H1 (cell line): ENCODE results near the gene ZNF683. TPM values are rescaled to one million over a fixed set of nuclear protein-coding genes. Genes with fewer than 3 reads are reported as not detected.

Source experiments
- CTCF ChIA-PET: fragments of 300-600 bp; sonication (Branson Sonifier 250); formaldehyde crosslinking; loops from one replicate; lab custom pipeline; 2021; ENCODE audit not compliant: partially characterized antibody; lab: Charles Lee
- POLR2A ChIA-PET: fragments of 300-600 bp; sonication (Branson Sonifier 250); formaldehyde crosslinking; loops from one replicate; lab custom pipeline; 2021; ENCODE audit warnings: inconsistent platforms; ENCODE audit not compliant: partially characterized antibody; lab: Charles Lee
- DNase-seq, 2 experiments: peaks; one replicate each; pipeline versions ENCODE4 v3.0.0 to v3.0.0-alpha.2; 2010 to 2022; ENCODE audit warnings: low spot score in 2 of 2, low read depth in 1 of 2, mixed read lengths in 1 of 2
- FAIRE-seq: peaks from 2 replicates; lab custom pipeline; 2011; peaks lifted over from hg19 to GRCh38; lab: Jason Lieb, UNC
- H2AFZ ChIP-seq: 2 replicates; pipeline ENCODE4 v1.8.1; 2012; ENCODE audit warnings: low read length, inconsistent platforms
- H2AK5ac ChIP-seq: 2 replicates; pipeline ENCODE4 v1.6.1; 2013; ENCODE audit warnings: low read depth, low read length
- H2BK120ac ChIP-seq: replicated peaks from 2 replicates; pipeline ENCODE3; 2013; ENCODE audit warnings: low read depth, low read length, inconsistent platforms
- H2BK12ac ChIP-seq: 2 replicates; pipeline ENCODE4 v1.6.1; 2013; ENCODE audit warnings: low read depth, low read length
- H2BK15ac ChIP-seq: 2 replicates; pipeline ENCODE4 v1.6.1; 2013; ENCODE audit warnings: low read length
- H2BK20ac ChIP-seq: 2 replicates; pipeline ENCODE4 v1.6.1; 2013; ENCODE audit warnings: low read length
- H2BK5ac ChIP-seq: 2 replicates; pipeline ENCODE4 v1.6.1; 2013; ENCODE audit warnings: low read depth, low read length
- H3K14ac ChIP-seq: 2 replicates; pipeline ENCODE4 v1.6.1; 2013; ENCODE audit warnings: inconsistent platforms; ENCODE audit not compliant: insufficient read length
- H3K18ac ChIP-seq: 2 replicates; pipeline ENCODE4 v1.6.1; 2013; ENCODE audit warnings: low read length; ENCODE audit errors: extremely low read depth
- H3K23ac ChIP-seq: 2 replicates; pipeline ENCODE4 v1.6.1; 2013; ENCODE audit warnings: inconsistent platforms; ENCODE audit not compliant: insufficient read length
- H3K23me2 ChIP-seq: 2 replicates; pipeline ENCODE4 v1.6.1; 2013; ENCODE audit warnings: low read depth, low read length
- H3K27ac ChIP-seq: 2 replicates; pipeline ENCODE4 v1.6.1; 2011; ENCODE audit warnings: low read depth, low read length, inconsistent platforms
- H3K27me3 ChIP-seq, 4 experiments: replicated peaks in 1 of 4; 1 replicate in 1 of 4; 2 replicates in 3 of 4; pipeline versions ENCODE4 v1.6.1 to v1.8.1; 2011 to 2013; ENCODE audit warnings: low read length in 3 of 4, mild to moderate bottlenecking in 3 of 4, inconsistent platforms in 2 of 4, mixed read lengths in 2 of 4, moderate library complexity in 1 of 4; ENCODE audit not compliant: control insufficient read depth in 3 of 4, insufficient read depth in 3 of 4; ENCODE audit errors: extremely low read depth in 1 of 4
- H3K36me3 ChIP-seq, 4 experiments: 2 replicates each; pipeline versions ENCODE4 v1.6.1 to v1.8.1; 2011 to 2013; ENCODE audit warnings: mild to moderate bottlenecking in 4 of 4, low read length in 3 of 4, moderate library complexity in 2 of 4, control low read depth in 1 of 4, inconsistent platforms in 1 of 4; ENCODE audit not compliant: insufficient read depth in 4 of 4, control insufficient read depth in 2 of 4
- H3K4ac ChIP-seq: replicated peaks from 2 replicates; pipeline ENCODE3; 2013; ENCODE audit warnings: low read length, low read depth, mixed read lengths, inconsistent platforms; ENCODE audit not compliant: insufficient read length
- H3K4me1 ChIP-seq, 4 experiments: replicated peaks in 1 of 4; 1 replicate in 1 of 4; 2 replicates in 3 of 4; pipeline versions ENCODE4 v1.6.1 to v1.8.1; 2011 to 2013; ENCODE audit warnings: low read length in 3 of 4, inconsistent platforms in 2 of 4, mixed read lengths in 1 of 4; ENCODE audit not compliant: insufficient read depth in 4 of 4, control insufficient read depth in 3 of 4
- H3K4me2 ChIP-seq, 2 experiments: 2 replicates each; pipeline versions ENCODE4 v1.6.1 to v1.8.1; 2011 to 2013; ENCODE audit warnings: low read depth in 2 of 2, low read length in 2 of 2, control low read depth in 1 of 2, inconsistent platforms in 1 of 2, mild to moderate bottlenecking in 1 of 2; ENCODE audit not compliant: insufficient read depth in 1 of 2
- H3K4me3 ChIP-seq, 4 experiments: fragments of 200-600, 300-600 bp in 1 of 4; sonication (generic), shearing (Covaris generic), sonication (Bioruptor Twin) in 1 of 4; 2 replicates each; pipeline versions ENCODE4 v1.5.1 to v1.8.1; 2011 to 2016; ENCODE audit warnings: low read length in 4 of 4, low read depth in 3 of 4, control low read depth in 2 of 4, inconsistent platforms in 2 of 4, mild to moderate bottlenecking in 2 of 4, mixed read lengths in 1 of 4, moderate library complexity in 1 of 4; ENCODE audit not compliant: insufficient read depth in 2 of 4; ENCODE audit errors: extremely low read depth in 1 of 4
- H3K56ac ChIP-seq: replicated peaks from 2 replicates; pipeline ENCODE3; 2013; ENCODE audit warnings: low read depth, mild to moderate bottlenecking, mixed read lengths, low read length, inconsistent platforms; ENCODE audit not compliant: insufficient read length
- H3K79me1 ChIP-seq: 2 replicates; pipeline ENCODE4 v1.6.1; 2013; ENCODE audit warnings: low read depth, low read length, control low read depth
- H3K79me2 ChIP-seq, 2 experiments: 2 replicates each; pipeline versions ENCODE4 v1.6.1 to v1.8.1; 2012 to 2013; ENCODE audit warnings: low read length in 2 of 2, mild to moderate bottlenecking in 2 of 2, inconsistent platforms in 1 of 2; ENCODE audit not compliant: insufficient read depth in 2 of 2, control insufficient read depth in 1 of 2
- H3K9ac ChIP-seq, 4 experiments: replicated peaks in 1 of 4; 1 replicate in 1 of 4; 2 replicates in 3 of 4; pipeline versions ENCODE4 v1.6.1 to v1.8.1; 2011 to 2013; ENCODE audit warnings: low read depth in 3 of 4, low read length in 3 of 4, control low read depth in 2 of 4, mild to moderate bottlenecking in 2 of 4, moderate library complexity in 2 of 4, inconsistent platforms in 1 of 4; ENCODE audit errors: extremely low read depth in 1 of 4
- H3K9me3 ChIP-seq, 2 experiments: 2 replicates each; pipeline versions ENCODE4 v1.6.1 to v1.8.1; 2012 to 2013; ENCODE audit warnings: mild to moderate bottlenecking in 2 of 2, moderate library complexity in 2 of 2, control low read depth in 1 of 2, inconsistent platforms in 1 of 2, low read depth in 1 of 2, low read length in 1 of 2, mixed read lengths in 1 of 2; ENCODE audit not compliant: insufficient read depth in 2 of 2
- H4K20me1 ChIP-seq, 2 experiments: replicated peaks in 1 of 2; 2 replicates each; pipeline versions ENCODE3 to v1.8.1; 2011 to 2013; ENCODE audit warnings: inconsistent platforms in 2 of 2, low read length in 2 of 2, mild to moderate bottlenecking in 1 of 2; ENCODE audit not compliant: insufficient read depth in 2 of 2, control insufficient read depth in 1 of 2
- H4K5ac ChIP-seq: 2 replicates; pipeline ENCODE4 v1.6.1; 2013; ENCODE audit warnings: low read length, low read depth, mixed read lengths, inconsistent platforms; ENCODE audit not compliant: insufficient read length
- H4K8ac ChIP-seq: 2 replicates; pipeline ENCODE4 v1.8.0; 2013; ENCODE audit warnings: mild to moderate bottlenecking, moderate library complexity, low read length, inconsistent platforms; ENCODE audit not compliant: insufficient read depth; ENCODE audit errors: extremely low read depth
- H4K91ac ChIP-seq: replicated peaks from 2 replicates; pipeline ENCODE3; 2013; ENCODE audit warnings: low read length, mixed read lengths, inconsistent platforms; ENCODE audit not compliant: insufficient read length
- CREB1 ChIP-seq: IDR thresholded peaks from 2 replicates; pipeline ENCODE4 v1.6.1; 2012; ENCODE audit warnings: inconsistent platforms
- RFX5 ChIP-seq: IDR thresholded peaks from 2 replicates; pipeline ENCODE4 v1.6.1; 2011; ENCODE audit warnings: low read depth, low read length, improper control_type of control experiment, borderline replicate concordance
- SIRT6 ChIP-seq: IDR thresholded peaks from one replicate; pipeline ENCODE4 v1.7.1; 2012; ENCODE audit warnings: low read length, inconsistent platforms
- TAF7 ChIP-seq: optimal IDR thresholded peaks from 2 replicates; pipeline ENCODE3; 2011; ENCODE audit warnings: low read depth, mild to moderate bottlenecking, inconsistent platforms, low read length, moderate library complexity, borderline replicate concordance
- YY1 ChIP-seq: IDR thresholded peaks from 2 replicates; pipeline ENCODE4 v1.6.1; 2011; ENCODE audit warnings: low read depth, mild to moderate bottlenecking, low read length
- WGBS, 2 experiments: shearing (Covaris generic) in 1 of 2; methylation state at CpG; one replicate each; pipeline versions ENCODE4 v1.1.6 to v1.1.7; 2013 to 2015; ENCODE audit warnings: low lambda C conversion rate in 2 of 2, mixed read lengths in 2 of 2, inconsistent platforms in 1 of 2, low coverage in 1 of 2, missing lambda C conversion rate in 1 of 2; ENCODE audit not compliant: insufficient replicate concordance in 2 of 2, insufficient coverage in 1 of 2, insufficient read length in 1 of 2; ENCODE audit errors: extremely low coverage in 1 of 2, missing lambda C conversion rate in 1 of 2; 5-methylcytosine and 5-hydroxymethylcytosine counted together
- polyA plus RNA-seq, 7 experiments: library from polyadenylated mRNA; depleted of rRNA in 3 of 7; stranded (reverse) in 5 of 7; unstranded in 2 of 7; fragments of >200 nt in 5 of 7; fragments of 200-250 nt in 2 of 7; gene quantifications; 1 replicate in 5 of 7; 2 replicates in 1 of 7; 4 replicates in 1 of 7; pipeline versions ENCODE4 v1.2.1 to v1.2.3, GENCODE V29; 2011 to 2013; ENCODE audit warnings: missing spikeins in 2 of 7, mixed read lengths in 2 of 7
- total RNA-seq: library from RNA; stranded (reverse); fragmentation: NEBNext Ultra II Directional; extraction: Animal tissue kit (Norgen Biotek cat#: 25700); gene quantifications from 2 replicates; pipeline ENCODE4 v1.2.1, GENCODE V29; 2021

ZNF683 gene
- total and polyA plus RNA-seq, 2 of the 8 experiments (the other 6 are each of a cell fraction or from before 2014, with no cell fraction given) = not detected

DNA sequence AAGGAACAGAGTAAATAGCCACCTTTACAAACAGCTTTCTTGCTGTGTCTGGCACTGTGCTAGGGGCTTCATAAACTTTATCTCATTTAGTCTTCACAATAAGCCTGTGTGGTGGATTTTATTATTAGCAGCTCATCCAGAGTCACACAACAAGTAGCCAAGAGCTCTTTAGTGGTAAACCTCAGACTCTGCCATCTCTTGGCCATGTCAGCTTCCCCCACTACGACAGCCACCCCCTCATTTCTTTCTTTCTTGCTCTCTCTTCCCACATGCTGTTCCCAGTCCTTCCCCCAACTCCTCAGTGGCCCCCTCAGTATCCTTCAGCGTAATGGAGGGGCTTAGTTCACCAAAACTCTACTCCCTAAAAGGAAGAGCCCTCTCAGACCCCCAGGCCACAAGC is 1.2 kb upstream of the ZNF683 start:
- no peak for DNase-seq
- Histone ChIP-seq H2BK5ac (no peak overlapping the region), H4K5ac (no peak overlapping the region), H3K79me1 (no peaks in the 10 kb centered on the region), H2BK120ac (no peak overlapping the region), H3K4ac (no peak overlapping the region), H3K4me1 (peaks cover 0 to 2% (median 0%) of the 10 kb centered on the region in 4 experiments; a peak in 3 of 7 replicates), H3K4me3 (no peak overlapping the region), H3K27me3 (no peaks in the 10 kb centered on the region), H3K23me2 (no peaks in the 10 kb centered on the region), H4K20me1 (no peaks in the 10 kb centered on the region), H2BK20ac (no peak overlapping the region), H3K56ac (no peak overlapping the region), H4K91ac (no peak overlapping the region), H3K18ac (peak overlapping the region; percentile 32; the same call in 1 of the 2 replicates), H3K9ac (no peak overlapping the region), H3K9me3 (no peaks in the 10 kb centered on the region), H3K36me3 (no peaks in the 10 kb centered on the region)
- ChIA-PET CTCF (interaction anchor here (0.7 to 7.9 kb wide), 12 partner anchors 10 to 100 kb away, joined by 3 to 79 read pairs (median 4); no protein-coding TSS in a partner anchor), POLR2A (interaction anchor here (0.7 to 3.3 kb wide), 10 partner anchors 9 to 98 kb away, joined by 3 to 15 read pairs (median 4); partner anchors contain the start of genes HMGN2, LIN28A and SH3BGRL3)
- no peak for FAIRE-seq
- no peak for TF ChIP-seq RFX5
- TF ChIP-seq YY1 = no peak
- no peak for TF ChIP-seq CREB1
- TF ChIP-seq TAF7 = no peak
- no peak for TF ChIP-seq SIRT6
- TF ChIP-seq, all 59 proteins: peak for 0
- H2BK12ac ChIP-seq = no peak overlapping the region
- no peak overlapping the region for H3K23ac ChIP-seq
- H3K79me2 ChIP-seq = no peaks in the 10 kb centered on the region
- no peak overlapping the region for H2AK5ac ChIP-seq
- H3K14ac ChIP-seq = no peak overlapping the region
- H3K4me2 ChIP-seq = peak overlapping the region in 1 of 2 experiments; percentile 15; a peak in 1 of 4 replicates
- no peak overlapping the region for H3K27ac ChIP-seq
- H2AFZ ChIP-seq = peak overlapping the region; percentile 68; the same call in 1 of the 2 replicates
- no peak overlapping the region for H2BK15ac ChIP-seq
- H4K8ac ChIP-seq = no peak overlapping the region
- WGBS, 2 experiments = 81% methylated on average over 2 of the region's 2 CpGs; no CpG with 5 or more reads in 1 of the 2 experiments
